Activated B cell treated with CpG ODN at 0.5 μM for 24 hours (primary cell): Measurements from ENCODE around the gene HOXA10. TPM values are rescaled to one million over a fixed set of nuclear protein-coding genes. Genes with fewer than 3 reads are reported as not detected.

Source experiments
- ATAC-seq: fragments of 200-7000 bp; cut with Tn5 transposase; one replicate; pipeline ENCODE4 v1.10.0; 2021; ENCODE audit warnings: low read depth, mild to moderate bottlenecking, moderate library complexity
- CTCF ChIA-PET: fragments of 350-600 bp; sonication (Branson Sonifier 250); formaldehyde crosslinking; loops from one replicate; lab custom pipeline; 2021; ENCODE audit warnings: antibody characterized with exemption; lab: Charles Lee
- POLR2A ChIA-PET: fragments of 350-600 bp; sonication (Branson Sonifier 250); formaldehyde crosslinking; loops from one replicate; lab custom pipeline; 2021; ENCODE audit warnings: antibody characterized with exemption; lab: Charles Lee
- DNase-seq: peaks from one replicate; pipeline ENCODE4 v3.0.0; 2022
- H3K27ac Mint-ChIP-seq: one replicate; pipeline ENCODE4 v1.8.0; 2020; ENCODE audit warnings: mixed read lengths
- H3K27me3 Mint-ChIP-seq: one replicate; pipeline ENCODE4 v1.8.0; 2021; ENCODE audit warnings: mixed read lengths
- H3K36me3 Mint-ChIP-seq: one replicate; pipeline ENCODE4 v1.8.0; 2021; ENCODE audit warnings: low read depth, mixed read lengths
- H3K4me1 Mint-ChIP-seq: one replicate; pipeline ENCODE4 v1.8.0; 2021; ENCODE audit warnings: mixed read lengths
- H3K4me3 Mint-ChIP-seq: one replicate; pipeline ENCODE4 v1.8.0; 2020; ENCODE audit warnings: mild to moderate bottlenecking, mixed read lengths
- H3K9me3 Mint-ChIP-seq: one replicate; pipeline ENCODE4 v1.8.0; 2020; ENCODE audit warnings: mixed read lengths
- CTCF ChIP-seq: fragments of 200-600 bp; IDR thresholded peaks from one replicate; pipeline ENCODE4 v1.8.0; 2022; ENCODE audit warnings: antibody characterized with exemption, mild to moderate bottlenecking
- intact Hi-C: fragments of 100-400 bp; cut with micrococcal nuclease; formaldehyde crosslinking; loops from one replicate; pipeline ENCODE4 v1.15.1; 2024
- total RNA-seq: library from RNA; stranded (reverse); gene quantifications from 2 replicates; pipeline ENCODE4 v1.2.3, GENCODE V29; 2022

HOXA10 gene
- total RNA-seq, 1 donor from 2014 or later, result 0.24 TPM

- peak; percentile 86 for ATAC-seq
- Mint-ChIP-seq H3K27ac (no peak overlapping the region), H3K36me3 (no peaks in the 10 kb centered on the region), H3K27me3 (peaks cover 54% of the 10 kb centered on the region), H3K4me1 (peaks cover 20% of the 10 kb centered on the region), H3K9me3 (no peaks in the 10 kb centered on the region), H3K4me3 (peak overlapping the region; percentile 32)
- peak; percentile 57 for DNase-seq
- no peak for TF ChIP-seq CTCF
- POLR2A ChIA-PET, result interaction anchor here (1.7 kb wide), 1 partner anchor 10 kb away, joined by 6 read pairs; no protein-coding TSS in a partner anchor
- CTCF ChIA-PET, result no interaction called here
- intact Hi-C loops, result loop anchor here (1.0 kb wide), 2 partner anchors 11 to 22 kb away; no protein-coding TSS in a partner anchor
Observed at GRCh38 chr7:27173511-27173955, 587 bp downstream of the HOXA10 start.

GRCh38 chr7:27172823-27173510 is 1.2 kb downstream of the HOXA10 start:
- no peak for TF ChIP-seq CTCF
- POLR2A ChIA-PET, result interaction anchor here (1.7 kb wide), 1 partner anchor 10 kb away, joined by 6 read pairs; no protein-coding TSS in a partner anchor
- CTCF ChIA-PET, result interaction anchor here (2.0 kb wide), 1 partner anchor 803 kb away, joined by 6 read pairs; no protein-coding TSS in a partner anchor
- Mint-ChIP-seq H3K36me3 (no peaks in the 10 kb centered on the region), H3K4me3 (peak overlapping the region; percentile 55), H3K9me3 (no peaks in the 10 kb centered on the region), H3K27me3 (peaks cover 54% of the 10 kb centered on the region), H3K4me1 (peaks cover 20% of the 10 kb centered on the region), H3K27ac (no peak overlapping the region)
- ATAC-seq (peak; percentile 32), DNase-seq (no peak)
- intact Hi-C loops, result loop anchor here (1.0 kb wide), 2 partner anchors 11 to 22 kb away; no protein-coding TSS in a partner anchor

GRCh38 chr7:27172315-27172774 is 1.8 kb downstream of the HOXA10 start:
- no peaks in the 10 kb centered on the region for H3K9me3 Mint-ChIP-seq
- TF ChIP-seq CTCF, result no peak
- CTCF ChIA-PET, result interaction anchor here (2.0 kb wide), 1 partner anchor 803 kb away, joined by 6 read pairs; no protein-coding TSS in a partner anchor
- H3K4me1 Mint-ChIP-seq, result peaks cover 20% of the 10 kb centered on the region
- DNase-seq, result peak; percentile 15
- POLR2A ChIA-PET, result interaction anchor here (1.7 kb wide), 1 partner anchor 11 kb away, joined by 6 read pairs; no protein-coding TSS in a partner anchor
- peaks cover 53% of the 10 kb centered on the region for H3K27me3 Mint-ChIP-seq
- H3K27ac Mint-ChIP-seq, result no peak overlapping the region
- no peaks in the 10 kb centered on the region for H3K36me3 Mint-ChIP-seq
- intact Hi-C loops, result no loop called here
- H3K4me3 Mint-ChIP-seq, result peak overlapping the region; percentile 44
- no peak for ATAC-seq

DNA sequence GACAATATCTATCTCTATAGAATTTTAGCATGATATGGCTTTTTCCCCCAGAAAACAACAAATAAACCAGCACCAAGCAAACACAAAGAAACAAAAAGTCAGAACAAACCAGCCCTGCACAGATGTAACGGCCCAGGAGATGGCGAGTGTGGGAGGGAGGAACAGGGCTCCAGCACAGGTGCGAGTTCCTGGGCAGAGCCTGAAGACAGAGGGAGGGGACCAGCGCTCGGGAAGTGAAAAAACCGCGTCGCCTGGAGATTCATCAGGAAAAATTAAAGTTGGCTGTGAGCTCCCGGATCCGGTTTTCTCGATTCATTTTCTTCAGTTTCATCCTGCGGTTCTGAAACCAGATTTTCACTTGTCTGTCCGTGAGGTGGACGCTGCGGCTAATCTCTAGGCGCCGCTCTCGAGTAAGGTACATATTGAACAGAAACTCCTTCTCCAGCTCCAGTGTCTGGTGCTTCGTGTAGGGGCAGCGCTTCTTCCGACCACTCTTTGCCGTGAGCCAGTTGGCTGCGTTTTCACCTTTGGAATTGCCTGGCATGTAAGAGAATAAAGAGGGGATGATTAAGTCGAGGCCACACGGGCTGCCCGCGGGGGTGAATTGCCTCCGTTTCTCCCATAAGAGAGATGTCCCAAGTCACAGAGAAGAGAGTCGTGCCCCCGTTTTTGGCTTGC is 2.3 kb downstream of the HOXA10 start:
- intact Hi-C loops, result no loop called here
- H3K9me3 Mint-ChIP-seq, result no peaks in the 10 kb centered on the region
- H3K27me3 Mint-ChIP-seq, result peaks cover 58% of the 10 kb centered on the region

More for the DNA sequence above, 2.3 kb downstream of the HOXA10 start:
- TF ChIP-seq CTCF, result no peak
- Mint-ChIP-seq H3K4me3 (peak overlapping the region; percentile 62), H3K36me3 (no peaks in the 10 kb centered on the region), H3K4me1 (peaks cover 20% of the 10 kb centered on the region), H3K27ac (peak overlapping the region; percentile 50)
- peak; percentile 18 for DNase-seq
- ChIA-PET POLR2A (interaction anchor here (1.5 kb wide), 1 partner anchor 19 kb away, joined by 3 read pairs; no protein-coding TSS in a partner anchor), CTCF (interaction anchor here (2.0 kb wide), 1 partner anchor 802 kb away, joined by 6 read pairs; no protein-coding TSS in a partner anchor)
- no peak for ATAC-seq
